ENCODE data around the gene WAC. TPM values are rescaled to one million over a fixed set of nuclear protein-coding genes. Genes with fewer than 3 reads are reported as not detected.
"Not testable (repeated sequence)": the region's sequence is repeated elsewhere in the genome, so short reads cannot be mapped to it uniquely, and the experiment has no call there.

Gene WAC
- total and polyA plus RNA-seq, 9 of the 15 experiments (the other 6 are each of a cell fraction or from before 2014, with no cell fraction given): 24.8 to 123 (median 78.2) TPM

DNA sequence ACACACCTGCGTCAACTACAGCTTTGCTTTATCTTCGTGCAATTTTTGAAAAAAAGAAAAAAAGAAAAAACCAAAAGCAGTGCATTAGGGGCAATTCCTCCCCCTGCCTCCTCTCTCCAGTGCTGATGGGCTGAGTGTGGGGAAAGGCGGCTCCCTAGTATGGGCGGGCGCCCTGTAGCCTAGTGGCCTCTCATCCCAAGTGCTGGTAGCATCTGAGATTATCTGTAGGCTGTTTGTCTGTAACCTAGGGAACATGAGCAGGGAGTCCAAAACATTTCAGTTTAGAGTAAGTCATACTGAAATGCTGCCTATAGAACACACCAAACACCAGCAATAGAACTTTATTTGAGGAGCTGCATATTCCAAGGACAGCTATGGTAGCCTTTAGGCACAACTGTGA lies 119.8 kb downstream of the WAC start (continued):
- TF ChIP-seq, protein P1, sequence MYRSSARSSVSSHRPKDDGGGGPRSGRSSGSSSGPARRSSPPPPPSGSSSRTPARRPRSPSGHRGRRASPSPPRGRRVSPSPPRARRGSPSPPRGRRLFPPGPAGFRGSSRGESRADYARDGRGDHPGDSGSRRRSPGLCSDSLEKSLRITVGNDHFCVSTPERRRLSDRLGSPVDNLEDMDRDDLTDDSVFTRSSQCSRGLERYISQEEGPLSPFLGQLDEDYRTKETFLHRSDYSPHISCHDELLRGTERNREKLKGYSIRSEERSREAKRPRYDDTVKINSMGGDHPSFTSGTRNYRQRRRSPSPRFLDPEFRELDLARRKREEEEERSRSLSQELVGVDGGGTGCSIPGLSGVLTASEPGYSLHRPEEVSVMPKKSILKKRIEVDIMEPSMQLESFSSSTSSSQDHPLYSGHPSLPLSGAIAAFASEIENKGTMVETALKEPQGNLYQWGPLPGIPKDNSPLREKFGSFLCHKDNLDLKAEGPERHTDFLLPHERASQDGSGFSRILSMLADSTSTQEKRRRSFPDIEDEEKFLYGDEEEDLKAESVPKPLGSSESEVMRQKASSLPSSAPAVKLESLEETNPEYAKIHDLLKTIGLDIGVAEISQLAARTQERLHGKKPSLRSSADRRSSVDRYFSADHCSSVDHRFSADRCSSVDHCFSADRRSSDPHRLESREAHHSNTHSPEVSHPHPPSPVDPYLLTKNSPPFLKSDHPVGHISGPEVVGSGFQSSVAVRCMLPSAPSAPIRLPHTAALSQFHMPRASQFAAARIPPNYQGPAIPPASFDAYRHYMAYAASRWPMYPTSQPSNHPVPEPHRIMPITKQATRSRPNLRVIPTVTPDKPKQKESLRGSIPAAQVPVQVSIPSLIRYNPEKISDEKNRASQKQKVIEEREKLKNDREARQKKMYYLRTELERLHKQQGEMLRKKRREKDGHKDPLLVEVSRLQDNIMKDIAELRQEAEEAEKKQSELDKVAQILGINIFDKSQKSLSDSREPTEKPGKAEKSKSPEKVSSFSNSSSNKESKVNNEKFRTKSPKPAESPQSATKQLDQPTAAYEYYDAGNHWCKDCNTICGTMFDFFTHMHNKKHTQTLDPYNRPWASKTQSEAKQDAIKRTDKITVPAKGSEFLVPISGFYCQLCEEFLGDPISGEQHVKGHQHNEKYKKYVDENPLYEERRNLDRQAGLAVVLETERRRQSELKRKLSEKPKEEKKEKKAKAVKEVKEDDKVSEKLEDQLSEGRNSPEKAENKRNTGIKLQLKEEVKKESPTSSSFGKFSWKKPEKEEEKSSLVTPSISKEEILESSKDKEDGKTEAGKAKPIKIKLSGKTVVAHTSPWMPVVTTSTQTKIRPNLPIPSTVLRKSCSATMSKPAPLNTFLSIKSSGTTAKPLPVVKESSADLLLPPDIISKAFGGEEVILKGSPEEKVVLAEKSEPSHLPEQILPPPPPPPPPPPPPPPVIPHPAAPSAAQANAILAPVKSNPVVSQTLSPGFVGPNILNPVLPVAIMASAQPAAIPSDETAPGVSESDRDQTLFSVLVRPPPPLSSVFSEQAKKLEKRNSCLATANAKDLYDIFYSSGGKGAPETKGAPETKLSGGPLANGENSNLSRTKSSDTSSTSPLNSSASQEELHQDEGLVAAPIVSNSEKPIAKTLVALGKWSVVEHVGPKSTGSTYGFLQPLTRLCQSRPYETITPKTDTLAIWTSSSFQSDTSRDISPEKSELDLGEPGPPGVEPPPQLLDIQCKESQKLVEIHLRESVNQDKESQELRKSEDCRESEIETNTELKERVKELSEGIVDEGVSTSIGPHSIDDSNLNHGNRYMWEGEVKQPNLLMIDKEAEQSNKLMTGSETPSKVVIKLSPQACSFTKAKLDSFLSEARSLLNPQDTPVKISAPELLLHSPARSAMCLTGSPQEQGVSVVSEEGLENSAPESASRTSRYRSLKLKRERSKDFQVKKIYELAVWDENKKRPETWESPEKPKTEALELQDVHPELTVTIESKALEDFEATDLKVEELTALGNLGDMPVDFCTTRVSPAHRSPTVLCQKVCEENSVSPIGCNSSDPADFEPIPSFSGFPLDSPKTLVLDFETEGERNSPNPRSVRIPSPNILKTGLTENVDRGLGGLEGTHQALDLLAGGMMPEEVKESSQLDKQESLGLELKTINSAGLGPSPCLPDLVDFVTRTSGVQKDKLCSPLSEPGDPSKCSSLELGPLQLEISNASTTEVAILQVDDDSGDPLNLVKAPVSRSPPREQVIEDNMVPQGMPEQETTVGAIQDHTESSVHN (IDR thresholded peaks at IDR 0.05; ENCODE audit: borderline replicate concordance in 1 of 2, low read depth in 1 of 2): no peak
- TF ChIP-seq ZNF12 (CRISPR knock-in tag; IDR thresholded peaks at IDR 0.05) (no peak), GABPA (tag; conservative IDR thresholded peaks at IDR 0.05; ENCODE audit: low read depth) (no peak)

DNA sequence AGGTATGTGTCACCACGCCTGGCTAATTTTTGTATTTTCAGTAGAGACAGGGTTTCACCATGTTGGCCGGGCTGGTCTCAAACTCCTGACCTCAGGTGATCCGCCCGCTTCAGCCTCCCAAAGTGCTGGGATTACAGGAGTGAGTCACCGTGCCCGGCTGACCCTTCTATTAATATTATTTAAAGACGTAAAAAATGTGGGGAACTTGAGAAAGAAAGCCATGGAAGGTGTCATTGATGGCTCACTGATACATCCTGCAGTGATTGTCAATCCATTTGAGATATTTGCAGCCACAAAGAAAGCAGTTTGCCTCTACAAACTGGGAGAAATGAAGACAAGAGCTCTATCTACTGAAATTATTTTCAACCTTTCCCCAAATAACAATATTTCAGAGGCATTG lies 125.9 kb downstream of the WAC start:
- POLR2A ChIA-PET; ATAC-seq; FAIRE-seq; BruUV-seq (replicated peaks); DNase-seq (ENCODE audit: extremely low read depth in 1 of 4, low spot score in 3 of 4); H3K27ac ChIP-seq (ENCODE audit: extremely low read depth, low read depth, low read length); H3K36me3 ChIP-seq (ENCODE audit: control insufficient read depth, insufficient read depth, low read length); H3K79me2 ChIP-seq (ENCODE audit: control insufficient read depth, insufficient read depth, low read length); intact Hi-C loops (cut with micrococcal nuclease); H3K4me2 ChIP-seq (ENCODE audit: insufficient read depth, low read length); H3K9me1 ChIP-seq (ENCODE audit: control insufficient read depth, insufficient read depth, low read length); H3K9ac ChIP-seq (ENCODE audit: insufficient read depth in 1 of 2, low read depth in 2 of 2, low read length in 2 of 2); H3K4me1 ChIP-seq (replicated peaks in 1 of 2; ENCODE audit: control insufficient read depth in 2 of 2, insufficient read depth in 2 of 2, low read length in 2 of 2); H3K4me3 ChIP-seq; H2AFZ ChIP-seq (ENCODE audit: low read depth, low read length); H4K20me1 ChIP-seq (replicated peaks; ENCODE audit: control insufficient read depth, insufficient read depth, low read length); H3K9me3 ChIP-seq (replicated peaks; ENCODE audit: control insufficient read depth, insufficient read depth, low read depth, low read length); CTCF ChIA-PET (ENCODE audit: low intra/inter-chr PET ratio): not testable (repeated sequence)
- H3K27me3 ChIP-seq (ENCODE audit: control insufficient read depth in 2 of 2, insufficient read depth in 2 of 2, low read length in 2 of 2): peaks cover 4 to 15% of the 10 kb centered on the region in 2 experiments; a peak in 4 of 5 replicates
- in situ Hi-C loops (cut with MboI): loop anchor here (25.0 kb wide), 1 partner anchor 478 kb away; no protein-coding TSS in a partner anchor
- WGBS (ENCODE audit: insufficient coverage, low coverage, missing lambda C conversion rate): 10% methylated on average over 7 of the region's 7 CpGs

All from K562 (cell line).